K562 (cell line): Measurements from ENCODE around the gene ZNF195. TPM values are rescaled to one million over a fixed set of nuclear protein-coding genes. Genes with fewer than 3 reads are reported as not detected.
A peak's percentile ranks its signal among the peaks of the same experiment; 100 is the strongest.

Experiments
- ATAC-seq: fragments of 200-7000 bp; cut with Tn5 transposase; 3 replicates; pipeline ENCODE4 v1.9.1; 2020; ENCODE audit warnings: moderate library complexity
- Bru-seq: library from RNA; stranded (reverse); fragments of 400-500 nt; gene quantifications from one replicate; lab custom pipeline; 2021; lab: Mats Ljungman, UMichigan
- BruChase-seq, 2 experiments: library from RNA; stranded (reverse); fragments of 400-500 nt; gene quantifications; one replicate each; lab custom pipeline; 2021; lab: Mats Ljungman, UMichigan
- BruUV-seq: library from RNA; stranded (reverse); fragments of 400-500 nt; replicated peaks from 2 replicates; lab custom pipeline; 2021; lab: Mats Ljungman, UMichigan
- CTCF ChIA-PET: fragments of 300-600 bp; formaldehyde crosslinking; extraction: SDS; loops from one replicate; lab custom pipeline; 2021; ENCODE audit warnings: low intra/inter-chr PET ratio; lab: Yijun Ruan, JAX
- POLR2A ChIA-PET: fragments of 300-600, 350-650 bp; sonication (Branson Sonifier 250); formaldehyde crosslinking; extraction: SDS; loops from one replicate; lab custom pipeline; 2021; ENCODE audit warnings: antibody characterized with exemption, inconsistent platforms; lab: Yijun Ruan, JAX
- DNase-seq, 4 experiments: peaks; one replicate each; pipeline versions ENCODE4 v3.0.0 to v3.0.0-alpha.2; 2011 to 2018; ENCODE audit warnings: low spot score in 3 of 4, mixed read lengths in 3 of 4; ENCODE audit errors: extremely low read depth in 1 of 4
- FAIRE-seq: peaks from 2 replicates; lab custom pipeline; 2011; peaks lifted over from hg19 to GRCh38; lab: Jason Lieb, UNC
- H2AFZ ChIP-seq: 2 replicates; pipeline ENCODE4 v1.6.0; 2011; ENCODE audit warnings: low read depth, low read length, control low read depth, inconsistent platforms
- H3K27ac ChIP-seq: fragments of 200-600 bp; 3 replicates; pipeline ENCODE4 v1.8.0; 2011; ENCODE audit warnings: low read depth, mild to moderate bottlenecking, control low read depth, inconsistent platforms, low read length, moderate library complexity, mixed read lengths; ENCODE audit errors: extremely low read depth
- H3K27me3 ChIP-seq, 2 experiments: fragments of 300-600 bp in 1 of 2; 2 replicates in 1 of 2; 3 replicates in 1 of 2; pipeline versions ENCODE4 v1.6.0 to v1.8.0; 2011; ENCODE audit warnings: inconsistent platforms in 2 of 2, low read length in 2 of 2, mild to moderate bottlenecking in 1 of 2, mixed read lengths in 1 of 2, moderate library complexity in 1 of 2; ENCODE audit not compliant: control insufficient read depth in 2 of 2, insufficient read depth in 2 of 2
- H3K36me3 ChIP-seq: fragments of 300-600 bp; 3 replicates; pipeline ENCODE4 v1.8.0; 2011; ENCODE audit warnings: mild to moderate bottlenecking, low read length, inconsistent platforms; ENCODE audit not compliant: control insufficient read depth, insufficient read depth
- H3K4me1 ChIP-seq, 2 experiments: fragments of 200-600 bp in 1 of 2; replicated peaks in 1 of 2; 2 replicates in 1 of 2; 3 replicates in 1 of 2; pipeline versions ENCODE4 v1.5.1 to v1.8.0; 2011; ENCODE audit warnings: inconsistent platforms in 2 of 2, low read length in 2 of 2, mild to moderate bottlenecking in 1 of 2, mixed read lengths in 1 of 2, moderate library complexity in 1 of 2; ENCODE audit not compliant: control insufficient read depth in 2 of 2, insufficient read depth in 2 of 2
- H3K4me2 ChIP-seq: 2 replicates; pipeline ENCODE4 v1.6.1; 2011; ENCODE audit warnings: low read length, control low read depth, inconsistent platforms, mixed read lengths; ENCODE audit not compliant: insufficient read depth
- H3K4me3 ChIP-seq: fragments of 200-600 bp; sonication (generic), shearing (Covaris generic); 2 replicates; pipeline ENCODE4 v1.5.1; 2016; ENCODE audit warnings: control low read depth, inconsistent platforms
- H3K79me2 ChIP-seq: fragments of 200-600 bp; 3 replicates; pipeline ENCODE4 v1.8.0; 2011; ENCODE audit warnings: low read length, inconsistent platforms; ENCODE audit not compliant: control insufficient read depth, insufficient read depth
- H3K9ac ChIP-seq, 2 experiments: 2 replicates each; pipeline versions ENCODE4 v1.6.0 to v1.6.1; 2011; ENCODE audit warnings: low read depth in 2 of 2, low read length in 2 of 2, control low read depth in 1 of 2, inconsistent platforms in 1 of 2, mild to moderate bottlenecking in 1 of 2, mixed read lengths in 1 of 2; ENCODE audit not compliant: insufficient read depth in 1 of 2
- H3K9me1 ChIP-seq: one replicate; pipeline ENCODE4 v1.6.0; 2011; ENCODE audit warnings: inconsistent platforms, mild to moderate bottlenecking, low read length, moderate library complexity; ENCODE audit not compliant: control insufficient read depth, insufficient read depth
- H3K9me3 ChIP-seq: replicated peaks from 2 replicates; pipeline ENCODE4 v1.5.1; 2011; ENCODE audit warnings: low read depth, low read length, inconsistent platforms; ENCODE audit not compliant: control insufficient read depth, insufficient read depth
- H4K20me1 ChIP-seq: replicated peaks from 2 replicates; pipeline ENCODE4 v1.6.1; 2011; ENCODE audit warnings: low read length, inconsistent platforms, mixed read lengths; ENCODE audit not compliant: control insufficient read depth, insufficient read depth
- CHD1 ChIP-seq: fragments of 200-600 bp; sonication (generic); IDR thresholded peaks from one replicate; pipeline ENCODE4 v1.6.1; 2012; ENCODE audit warnings: mild to moderate bottlenecking, moderate library complexity, low read length, inconsistent platforms
- GTF2E2 ChIP-seq: fragments of 200-800 bp; sonication (Bioruptor generic); IDR thresholded peaks from 2 replicates; pipeline ENCODE4 v1.6.1; 2016; ENCODE audit warnings: missing genetic modification characterization, missing compliant biosample characterization
- JUN ChIP-seq, 2 experiments: sonication (generic) in 1 of 2; formaldehyde crosslinking in 1 of 2; IDR thresholded peaks; 2 replicates each; pipeline versions ENCODE4 v1.6.1 to v1.8.0; 2012 to 2022; ENCODE audit warnings: borderline replicate concordance in 2 of 2, mild to moderate bottlenecking in 2 of 2, improper control_type of control experiment in 1 of 2, low read depth in 1 of 2, low read length in 1 of 2, missing genetic modification reagents in 1 of 2
- MEF2A ChIP-seq: IDR thresholded peaks from 2 replicates; pipeline ENCODE4 v1.6.1; 2011; ENCODE audit warnings: low read depth, mild to moderate bottlenecking, low read length, moderate library complexity; ENCODE audit not compliant: control insufficient read depth
- SNIP1 ChIP-seq: fragments of 450-650 bp; IDR thresholded peaks from 2 replicates; pipeline ENCODE4 v1.7.1; 2017; ENCODE audit warnings: low read depth, mild to moderate bottlenecking
- SUPT5H ChIP-seq: fragments of 450-650 bp; IDR thresholded peaks from 2 replicates; pipeline ENCODE4 v1.6.1; 2016
- ZNF41 ChIP-seq: fragments of 250-450 bp; sonication (Bioruptor Pico); conservative IDR thresholded peaks from 2 replicates; pipeline ENCODE4 v1.4.0; 2020; ENCODE audit warnings: mild to moderate bottlenecking
- WGBS: fragments of 100-300 bp; shearing (Covaris generic); methylation state at CpG from one replicate; pipeline ENCODE4 v1.1.6; 2016; ENCODE audit warnings: low coverage, mixed read lengths; ENCODE audit not compliant: insufficient coverage; ENCODE audit errors: missing lambda C conversion rate; 5-methylcytosine and 5-hydroxymethylcytosine counted together
- in situ Hi-C: fragments of 300-500 bp; cut with MboI; formaldehyde crosslinking; loops from 4 replicates; pipeline ENCODE4 v1.15.0; 2018; ENCODE audit warnings: inconsistent platforms, mixed read lengths
- intact Hi-C: fragments of 100-400 bp; cut with micrococcal nuclease; formaldehyde crosslinking; loops from 2 replicates; pipeline ENCODE4 v1.14.2; 2022
- long read RNA-seq, 3 experiments: library from polyadenylated mRNA in 2 of 3; library from RNA in 1 of 3; unstranded in 2 of 3; stranded (forward) in 1 of 3; transcript quantifications; one replicate each; pipeline ENCODE4 v2.0.0, GENCODE V29; 2019 to 2022
- polyA minus RNA-seq, 3 experiments: library from RNA; depleted of rRNA, polyadenylated mRNA; stranded (reverse); fragments of >200 nt; gene quantifications; 2 replicates each; pipeline ENCODE4 v1.2.3, GENCODE V29; 2011
- polyA plus RNA-seq, 8 experiments: library from polyadenylated mRNA; depleted of rRNA in 4 of 8; stranded (reverse) in 5 of 8; unstranded in 3 of 8; fragments of >200 nt; fragmentation: Nextera tagmentation in 2 of 8; fragmentation: Illumina TruSeq in 1 of 8; extraction: Ambion mirVana in 2 of 8; extraction: Trizol in 1 of 8; gene quantifications; 2 replicates each; pipeline versions ENCODE4 v1.2.1 to v1.2.3, GENCODE V29; 2011 to 2014; ENCODE audit warnings: inconsistent platforms in 1 of 8, missing spikeins in 1 of 8
- total RNA-seq, 7 experiments: library from RNA; depleted of rRNA in 6 of 7; stranded (reverse); fragments of >200 nt in 6 of 7; fragmentation: Illumina TruSeq in 2 of 7; extraction: Trizol in 2 of 7; gene quantifications; 2 replicates each; pipeline versions ENCODE4 v1.2.1 to v1.2.3, GENCODE V29; 2011 to 2021; ENCODE audit warnings: low replicate concordance in 1 of 7
- TF ChIP-seq, protein P1 (sequence below): fragments of 450-650 bp; IDR thresholded peaks from 2 replicates; pipeline ENCODE4 v1.7.1; 2018; ENCODE audit warnings: mild to moderate bottlenecking, low read depth; ENCODE audit not compliant: partially characterized antibody

ZNF195 gene
- 126 and 189 TPM in 2 replicates for total RNA-seq (2011; cell fraction: chromatin; rRNA removed; ENCODE audit: low replicate concordance)
- total RNA-seq (2011; cell fraction: nucleolus; rRNA removed), result 81.4 and 87.1 TPM in 2 replicates
- 129 and 187 TPM in 2 replicates for total RNA-seq (2011; cell fraction: nucleoplasm; rRNA removed)
- total RNA-seq (2014; rRNA removed) (48.9 and 53.8 TPM in 2 replicates), total RNA-seq (2014; rRNA removed; fragmentation: Illumina TruSeq; extraction: Trizol) (75.5 and 86.4 TPM in 2 replicates), total RNA-seq (2015; rRNA removed; fragmentation: Illumina TruSeq; extraction: Trizol) (54.2 and 61.5 TPM in 2 replicates), total RNA-seq (2021) (45.6 and 49.4 TPM in 2 replicates), polyA plus RNA-seq (2011; rRNA removed) (59.7 and 62.3 TPM in 2 replicates), polyA plus RNA-seq (2014; fragmentation: Illumina TruSeq; extraction: Trizol) (50.6 and 60.4 TPM in 2 replicates), polyA plus RNA-seq (2014; fragmentation: Nextera tagmentation; extraction: Ambion mirVana) (10 to 100 TPM; 42.1 to 55.2 TPM), polyA plus RNA-seq (2014; rRNA removed) (59.0 and 67.4 TPM in 2 replicates), polyA minus RNA-seq (2011; rRNA and poly(A)+ RNA removed) (57.6 and 62.2 TPM in 2 replicates), Bru-seq, nascent RNA (percentile 90 among the genes with signal in this experiment), BruChase-seq, experiment 1, labeled RNA remaining after a 2-hour chase (percentile 93 among the genes with signal in this experiment), BruChase-seq, experiment 2, labeled RNA remaining after a 6-hour chase (percentile 89 among the genes with signal in this experiment)
- 17.0 and 25.9 TPM in 2 replicates for polyA plus RNA-seq (2011; cell fraction: cytosol; rRNA removed)
- polyA plus RNA-seq (2011; cell fraction: nucleus; rRNA removed), result 89.7 and 133 TPM in 2 replicates
- polyA plus RNA-seq (2012), result 29.4 and 42.9 TPM in 2 replicates
- polyA minus RNA-seq (2011; cell fraction: cytosol; rRNA and poly(A)+ RNA removed), result 17.8 and 30.6 TPM in 2 replicates
- polyA minus RNA-seq (2011; cell fraction: nucleus; rRNA and poly(A)+ RNA removed), result 86.4 and 92.7 TPM in 2 replicates
- long read RNA-seq, experiment 1, transcript ZNF195-201 (5 exons, 2,021 nt), result minor isoform, 6 of 173 reads
- long read RNA-seq, experiment 1, transcript ZNF195-215 (6 exons, 2,008 nt), result minor isoform, 7 of 173 reads
- long read RNA-seq, experiment 1, transcript ZNF195-204 (4 exons, 2,970 nt), result major isoform, 32 of 173 reads
- long read RNA-seq, experiment 1, partial matches to known transcripts, result 12 of 173 reads
- long read RNA-seq, experiment 1, other reads (novel, unspliced or antisense), result 101 of 173 reads
- long read RNA-seq, experiment 2, partial matches to known transcripts, result 0 of 24 reads
- long read RNA-seq, experiment 2, other reads (novel, unspliced or antisense), result 17 of 24 reads
- long read RNA-seq, experiment 3, transcript ZNF195-204 (4 exons, 2,970 nt), result major isoform, 12 of 42 reads
- long read RNA-seq, experiment 3, partial matches to known transcripts, result 0 of 42 reads
- long read RNA-seq, experiment 3, other reads (novel, unspliced or antisense), result 23 of 42 reads

DNA sequence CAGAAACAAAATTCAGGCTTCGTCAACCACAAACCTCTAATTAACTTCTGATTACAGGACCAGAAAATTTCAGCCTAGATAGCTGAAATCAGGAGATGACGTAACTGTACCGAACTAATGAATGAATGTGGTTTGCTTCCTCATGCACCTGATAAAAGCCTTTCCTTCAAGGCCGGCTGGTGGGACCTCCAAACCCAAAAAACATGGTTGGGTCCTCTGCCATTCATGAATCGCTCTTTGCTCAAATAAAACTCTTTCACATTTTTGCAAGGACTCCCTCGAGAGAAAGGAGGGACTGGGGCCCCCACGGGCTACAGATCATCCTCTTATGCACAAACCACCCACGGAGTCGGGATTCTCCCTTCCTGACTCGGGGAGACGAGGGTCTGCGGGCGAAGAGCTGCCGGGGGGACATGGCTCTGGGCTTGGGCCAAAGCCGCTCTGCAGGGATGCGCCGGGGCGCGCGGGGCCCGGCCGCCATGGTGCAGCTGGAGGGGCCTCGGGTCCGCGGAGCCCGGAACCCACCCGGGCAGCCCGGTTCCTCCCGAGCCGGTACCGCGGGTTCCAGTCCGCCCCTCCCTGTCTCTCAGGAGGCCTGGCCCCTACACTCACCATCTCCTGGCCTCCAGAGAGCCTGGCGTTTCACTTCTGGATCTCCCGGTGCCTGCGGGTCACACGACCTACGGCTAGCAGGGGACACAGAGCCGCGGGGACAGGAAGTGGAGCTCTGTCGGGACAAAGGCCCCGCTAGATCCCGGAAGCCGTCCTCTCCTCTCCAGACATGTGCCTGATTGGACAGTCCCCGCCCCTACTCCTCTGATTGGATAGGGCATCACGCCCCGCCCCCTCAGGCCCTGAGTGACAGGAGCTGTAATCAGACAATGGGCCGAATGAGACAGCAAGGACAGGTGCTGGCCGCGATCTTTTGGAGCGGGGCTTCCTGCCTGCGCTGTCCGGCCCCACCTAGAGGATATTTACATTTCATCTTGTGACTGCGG, at the start of gene ZNF195:
ZNF195 (minus strand) TSS at position 721 of the 998 bp plus-strand sequence; CDS start at position 615, 106 bp downstream.
- Histone ChIP-seq H3K27ac (peak within 1 kb of the TSS; percentile 95), H3K9me1 (no peaks in the 10 kb centered on the region), H4K20me1 (no peaks in the 10 kb centered on the region), H3K9me3 (peaks cover 21% of the 10 kb centered on the region), H2AFZ (peak within 1 kb of the TSS; percentile 93), H3K4me3 (peak within 1 kb of the TSS; percentile 98), H3K27me3 (no peaks in the 10 kb centered on the region), H3K36me3 (peaks cover 59% of the 10 kb centered on the region), H3K4me2 (peak within 1 kb of the TSS; percentile 92), H3K4me1 (peaks cover 6 to 15% of the 10 kb centered on the region in 2 experiments; a peak in 4 of 5 replicates), H3K9ac (peak within 1 kb of the TSS; percentile 96), H3K79me2 (peaks cover 83% of the 10 kb centered on the region)
- FAIRE-seq, result peak; percentile 96
- ChIA-PET POLR2A (interaction anchor here (0.6 to 2.0 kb wide), 14 partner anchors 8 to 1830 kb away, joined by 3 to 9 read pairs (median 4); partner anchors contain the start of gene STIM1), CTCF (no interaction called here)
- intact Hi-C loops, result loop anchor here (1.0 to 2.0 kb wide), 2 partner anchors 26 to 34 kb away; no protein-coding TSS in a partner anchor
- BruUV-seq, result TSS peak; percentile 55
- peak; percentile 98 to 99 (median 98) for DNase-seq
- 1% methylated on average over 44 of the region's 54 CpGs for WGBS
- in situ Hi-C loops, result no loop called here
- peak; percentile 98 for ATAC-seq
- TF ChIP-seq JUN (IDR thresholded peaks at IDR 0.05; ENCODE audit: borderline replicate concordance, low read depth, low read length) (0 out of 2 replicates have a peak, but pooled peaks have one; percentile 25), JUN (CRISPR knock-in tag; IDR thresholded peaks at IDR 0.05; ENCODE audit: borderline replicate concordance) (peak; percentile 85; the same call in 1 of the 2 replicates), MEF2A (no peak), ZNF41 (CRISPR knock-in tag) (no peak), GTF2E2 (tag) (peak; percentile 49; the same call in 1 of the 2 replicates), SNIP1 (no peak), SUPT5H (peak; percentile 92), CHD1 (peak; percentile 42)
- TF ChIP-seq, protein P1, sequence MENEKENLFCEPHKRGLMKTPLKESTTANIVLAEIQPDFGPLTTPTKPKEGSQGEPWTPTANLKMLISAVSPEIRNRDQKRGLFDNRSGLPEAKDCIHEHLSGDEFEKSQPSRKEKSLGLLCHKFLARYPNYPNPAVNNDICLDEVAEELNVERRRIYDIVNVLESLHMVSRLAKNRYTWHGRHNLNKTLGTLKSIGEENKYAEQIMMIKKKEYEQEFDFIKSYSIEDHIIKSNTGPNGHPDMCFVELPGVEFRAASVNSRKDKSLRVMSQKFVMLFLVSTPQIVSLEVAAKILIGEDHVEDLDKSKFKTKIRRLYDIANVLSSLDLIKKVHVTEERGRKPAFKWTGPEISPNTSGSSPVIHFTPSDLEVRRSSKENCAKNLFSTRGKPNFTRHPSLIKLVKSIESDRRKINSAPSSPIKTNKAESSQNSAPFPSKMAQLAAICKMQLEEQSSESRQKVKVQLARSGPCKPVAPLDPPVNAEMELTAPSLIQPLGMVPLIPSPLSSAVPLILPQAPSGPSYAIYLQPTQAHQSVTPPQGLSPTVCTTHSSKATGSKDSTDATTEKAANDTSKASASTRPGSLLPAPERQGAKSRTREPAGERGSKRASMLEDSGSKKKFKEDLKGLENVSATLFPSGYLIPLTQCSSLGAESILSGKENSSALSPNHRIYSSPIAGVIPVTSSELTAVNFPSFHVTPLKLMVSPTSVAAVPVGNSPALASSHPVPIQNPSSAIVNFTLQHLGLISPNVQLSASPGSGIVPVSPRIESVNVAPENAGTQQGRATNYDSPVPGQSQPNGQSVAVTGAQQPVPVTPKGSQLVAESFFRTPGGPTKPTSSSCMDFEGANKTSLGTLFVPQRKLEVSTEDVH, result peak; percentile 82
